ENCODE results near the gene HRH1. TPM values are rescaled to one million over a fixed set of nuclear protein-coding genes. Genes with fewer than 3 reads are reported as not detected.

HRH1 gene
- total and polyA plus RNA-seq, 2 experiments from 2014 or later = not detected

- no peaks in the 10 kb centered on the region for H4K20me1 ChIP-seq (replicated peaks; ENCODE audit: insufficient read depth)
- no peaks in the 10 kb centered on the region for H3K36me3 ChIP-seq (ENCODE audit: insufficient read depth)
- H3K4me1 Mint-ChIP-seq = no peaks in the 10 kb centered on the region; the same call in 2 of the 3 replicates
- peaks cover 12% of the 10 kb centered on the region for H3K27me3 Mint-ChIP-seq (ENCODE audit: insufficient read depth, low read depth, poor library complexity)
- no peaks in the 10 kb centered on the region for H3K9me2 ChIP-seq (ENCODE audit: insufficient read depth)
- no peak overlapping the region for H2AFZ ChIP-seq
- H3K9me3 Mint-ChIP-seq = no peaks in the 10 kb centered on the region
- no peaks in the 10 kb centered on the region for H3K4me1 ChIP-seq (ENCODE audit: insufficient read depth)
- H3K27me3 ChIP-seq (ENCODE audit: insufficient read depth) = no peaks in the 10 kb centered on the region
- H3K4me2 ChIP-seq = no peak overlapping the region
- TF ChIP-seq CREB1 (CRISPR knock-in tag; IDR thresholded peaks at IDR 0.05; ENCODE audit: low read depth) (no peak), REST (IDR thresholded peaks at IDR 0.05; ENCODE audit: unreplicated experiment) (no peak), ZNF462 (CRISPR knock-in tag; IDR thresholded peaks at IDR 0.05) (no peak), JUNB (IDR thresholded peaks at IDR 0.05; ENCODE audit: unreplicated experiment) (no peak), NANOG (IDR thresholded peaks at IDR 0.05; ENCODE audit: borderline replicate concordance) (no peak), POLR2AphosphoS5 (IDR thresholded peaks at IDR 0.05; ENCODE audit: low read depth) (no peak), CTCF (conservative IDR thresholded peaks at IDR 0.05; ENCODE audit: low read depth in 2 of 2) (no peak), STAT1 (IDR thresholded peaks at IDR 0.05; ENCODE audit: unreplicated experiment) (no peak), EZH2 (IDR thresholded peaks at IDR 0.05; ENCODE audit: low read depth, unreplicated experiment) (no peak), ZNF114 (CRISPR knock-in tag; IDR thresholded peaks at IDR 0.05) (no peak), ETS1 (IDR thresholded peaks at IDR 0.05) (no peak), EZH2phosphoT487 (IDR thresholded peaks at IDR 0.05; ENCODE audit: unreplicated experiment) (no peak), ZNF331 (CRISPR knock-in tag; IDR thresholded peaks at IDR 0.05; ENCODE audit: low read depth) (no peak)
- no peak overlapping the region for H3K27ac Mint-ChIP-seq
- no peak for DNase-seq (ENCODE audit: low spot score)
- no peak overlapping the region for H3K27ac ChIP-seq (ENCODE audit: low read depth)
- no peak overlapping the region for H3K4me3 Mint-ChIP-seq
- no peaks in the 10 kb centered on the region for H3F3A ChIP-seq (replicated peaks; ENCODE audit: low read depth)
- ATAC-seq = no peak
- no peaks in the 10 kb centered on the region for H3K36me3 Mint-ChIP-seq (ENCODE audit: low read depth)
- H3K4me3 ChIP-seq = no peak overlapping the region
- H3K79me2 ChIP-seq (replicated peaks; ENCODE audit: insufficient read depth) = no peaks in the 10 kb centered on the region
These were observed 10.3 kb downstream of the HRH1 start for GRCh38 chr3:11164607-11165006.
